ENCODE measurements around the gene SBSN.
"Not testable (repeated sequence)": the region's sequence is repeated elsewhere in the genome, so short reads cannot be mapped to it uniquely, and the experiment has no call there.

Gene SBSN

GRCh38 chr19:35507561-35507960 is 20.6 kb downstream of the SBSN start:
- no peak for DNase-seq (ENCODE audit: low read depth in 2 of 2)

DNA sequence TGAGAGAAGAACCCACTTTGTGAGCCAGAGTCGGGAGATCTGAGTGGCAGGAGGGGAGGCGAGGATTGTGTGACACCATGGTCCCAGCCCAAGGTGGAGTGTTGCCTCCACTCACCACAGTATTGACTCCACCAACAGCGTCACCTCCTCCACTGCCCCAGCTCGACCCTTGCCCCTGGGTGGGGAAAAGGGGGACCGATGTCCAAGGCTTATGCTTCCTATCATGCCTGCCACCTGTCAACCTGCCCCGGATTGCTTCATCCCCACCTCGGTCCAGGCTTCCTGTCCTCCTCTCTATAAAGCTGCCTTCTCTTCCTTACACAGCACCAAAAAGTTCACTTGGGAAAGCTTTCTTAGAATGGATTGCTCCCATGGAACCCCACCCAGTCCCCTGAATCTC is 22.1 kb downstream of the SBSN start:
- DNase-seq (ENCODE audit: low read depth in 2 of 2) = no peak

DNA sequence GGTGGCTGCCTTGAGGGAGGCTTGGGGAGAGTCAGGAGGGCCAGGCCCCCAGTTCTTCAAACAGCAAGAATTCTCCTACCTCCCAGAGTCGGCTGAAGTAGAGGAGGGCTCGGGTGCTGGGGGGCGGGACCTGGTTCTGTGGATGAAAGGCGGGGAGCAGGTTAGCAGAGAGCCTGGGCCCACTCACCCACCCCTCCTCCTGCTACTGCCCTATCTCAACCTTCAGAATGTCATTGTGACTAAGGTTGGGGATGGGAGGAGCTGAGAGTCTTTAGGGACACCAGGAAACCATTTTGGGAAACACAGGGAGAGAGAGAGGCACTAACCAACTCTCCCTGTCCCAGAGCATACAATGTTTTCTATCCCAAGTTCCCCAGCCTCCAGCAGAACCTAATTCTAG is 25.4 kb downstream of the SBSN start:
- DNase-seq (ENCODE audit: low read depth in 2 of 2) = no peak

DNA sequence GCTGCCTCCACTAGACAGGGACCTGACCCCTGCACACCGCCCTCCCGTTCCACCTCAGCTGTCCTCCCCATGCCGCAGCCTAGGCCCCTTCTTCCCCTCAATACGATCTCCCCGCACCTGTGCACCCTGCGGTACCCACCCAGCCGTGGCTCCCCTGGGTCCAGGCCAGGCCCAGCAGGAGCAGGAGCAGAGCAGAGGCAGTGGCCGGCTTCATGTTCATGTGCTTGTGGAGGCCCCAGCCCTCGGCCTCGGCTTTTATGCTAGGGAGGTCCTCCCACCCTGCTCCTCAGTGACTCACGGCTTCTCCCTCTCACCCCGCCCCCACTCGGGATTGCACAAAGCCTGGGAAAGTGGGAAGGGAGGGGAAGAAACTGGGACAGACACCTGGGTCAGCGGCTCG is 26.4 kb downstream of the SBSN start:
- no peak for DNase-seq (ENCODE audit: low read depth in 2 of 2)

DNA sequence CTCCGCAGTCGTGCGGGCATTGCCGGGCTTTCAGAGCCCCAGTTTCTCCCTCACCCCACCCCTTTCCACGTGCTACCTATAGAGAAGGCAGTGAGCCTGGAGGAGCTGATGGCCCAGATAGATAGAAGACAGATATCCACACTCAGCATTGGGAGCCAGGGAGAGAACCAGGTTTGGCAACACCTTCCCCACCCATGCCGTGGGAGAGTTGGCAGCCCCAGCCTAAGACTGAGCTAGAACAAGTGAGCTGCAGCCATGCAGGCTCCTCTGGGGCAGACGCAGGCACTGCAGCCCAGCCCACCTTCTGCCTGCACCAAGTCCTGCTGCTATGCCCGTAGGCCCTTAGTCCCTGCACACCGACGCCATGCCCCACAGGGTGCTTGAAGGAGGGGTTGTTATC is 27.5 kb downstream of the SBSN start:
- DNase-seq (ENCODE audit: low read depth in 2 of 2) = no peak

- no peak for DNase-seq (ENCODE audit: low read depth in 2 of 2)
These were observed 29.1 kb downstream of the SBSN start for GRCh38 chr19:35498984-35499527.

GRCh38 chr19:35498220-35498619 is 29.9 kb downstream of the SBSN start:
- no peak for DNase-seq (ENCODE audit: low read depth in 2 of 2)

- no peak for DNase-seq (ENCODE audit: low read depth in 2 of 2)
These were observed 30.7 kb downstream of the SBSN start for GRCh38 chr19:35497406-35497805.

DNA sequence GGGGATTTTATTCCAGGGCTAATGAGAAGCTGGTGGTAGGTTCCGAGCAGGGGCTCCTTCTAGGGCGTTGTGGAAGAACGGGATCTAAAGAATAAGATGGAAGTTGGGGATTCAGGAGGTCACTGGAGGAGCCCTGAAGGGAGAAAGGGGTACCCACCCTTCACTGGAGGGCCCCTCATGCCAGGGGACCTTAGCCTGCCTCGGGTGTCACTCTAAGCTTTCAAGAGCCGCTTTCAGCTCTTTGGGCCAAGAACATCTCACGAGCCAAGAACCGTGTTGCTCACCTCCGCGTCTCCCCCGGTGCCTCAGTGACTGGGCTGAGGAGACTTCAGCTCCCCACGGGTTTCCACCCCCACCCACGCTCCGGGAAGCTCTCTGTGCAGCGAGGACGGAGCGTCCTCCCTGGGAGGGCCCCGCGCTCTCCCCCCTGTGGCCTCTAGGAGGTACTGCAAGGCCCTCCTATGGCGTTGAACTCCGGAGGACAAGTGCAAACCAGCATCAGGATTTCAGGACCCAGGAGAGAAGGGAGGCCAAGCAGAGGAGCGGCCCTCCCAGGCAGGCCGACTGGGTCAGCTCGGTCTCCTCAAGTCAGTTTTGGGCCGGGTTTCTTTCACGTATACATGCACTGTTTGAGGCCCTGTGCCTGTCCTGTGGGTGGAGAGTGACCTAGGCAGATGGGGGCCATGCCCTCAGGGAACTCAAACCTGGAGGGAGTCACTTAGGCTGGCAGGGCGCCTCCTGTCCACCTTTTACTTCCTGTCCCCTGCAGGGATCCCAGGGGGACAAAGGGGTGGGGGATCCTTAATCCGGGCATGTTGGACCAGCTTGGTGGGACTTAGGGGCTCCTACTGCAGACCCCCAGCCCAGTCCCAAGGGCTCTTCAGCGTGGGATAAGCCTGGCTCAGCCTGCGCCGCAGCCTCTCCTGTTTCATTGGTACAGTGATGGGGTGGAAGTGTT is 32.7 kb downstream of the SBSN start:
- DNase-seq (ENCODE audit: low read depth in 2 of 2) = peak; percentile 69 to 76

- no peak for DNase-seq (ENCODE audit: low read depth in 2 of 2)
These were observed 34.1 kb downstream of the SBSN start for GRCh38 chr19:35493971-35494370.

- no peak for DNase-seq (ENCODE audit: low read depth in 2 of 2)
These were observed 36.2 kb downstream of the SBSN start for GRCh38 chr19:35491836-35492360.

DNA sequence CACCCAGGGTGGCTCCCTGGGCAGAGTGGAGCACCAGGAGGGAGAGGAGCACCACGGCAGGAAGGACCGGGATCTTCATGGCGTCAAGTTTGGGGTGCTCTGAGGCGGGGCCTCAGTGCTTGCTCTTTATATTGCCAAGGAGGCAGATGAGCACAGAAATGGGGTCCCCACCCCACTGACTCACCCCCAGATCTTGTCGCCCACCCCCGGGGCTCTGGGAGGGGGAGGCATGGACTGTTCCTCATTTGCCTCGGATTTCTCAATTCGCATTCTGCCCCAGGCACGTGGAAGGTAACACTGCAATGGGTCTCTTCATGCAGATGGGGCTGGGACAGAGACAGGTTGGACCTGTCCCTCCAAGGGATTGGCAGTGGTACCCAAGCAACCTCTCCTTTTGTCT is 37.7 kb downstream of the SBSN start, which contains the start of gene KRTDAP:
KRTDAP (minus strand) TSS at position 101 of the 400 bp plus-strand sequence; CDS start at position 79, 22 bp downstream.
- DNase-seq (ENCODE audit: low read depth in 2 of 2) = no peak

GRCh38 chr19:35488677-35489076 is 39.4 kb downstream of the SBSN start:
- no peak for DNase-seq (ENCODE audit: low read depth in 2 of 2)

GRCh38 chr19:35487656-35488182 is 40.4 kb downstream of the SBSN start:
- no peak for DNase-seq (ENCODE audit: low read depth in 2 of 2)

DNA sequence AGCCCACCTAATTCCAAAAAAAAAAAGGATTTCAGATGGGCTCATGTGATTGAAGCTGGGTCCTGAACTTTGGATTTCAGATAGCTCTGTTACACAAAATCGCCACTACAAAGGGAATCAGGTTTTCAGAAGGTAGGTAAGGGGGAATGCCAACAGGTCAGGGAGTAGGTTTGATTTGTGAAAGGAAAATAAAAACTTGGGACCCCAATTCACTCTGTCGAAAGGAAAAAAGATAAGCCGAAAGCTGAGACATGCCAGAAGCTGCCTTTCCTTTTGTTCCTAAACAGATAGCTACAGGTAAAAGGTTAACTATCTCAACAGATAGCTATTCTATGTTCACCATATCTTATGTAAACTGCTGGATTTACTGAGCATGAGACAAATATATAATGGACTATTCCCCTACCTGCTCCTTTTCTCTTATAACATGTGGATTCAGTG is 41.8 kb downstream of the SBSN start:
- DNase-seq (ENCODE audit: low read depth in 2 of 2) = no peak

- DNase-seq (ENCODE audit: low read depth in 2 of 2) = no peak
These were observed 43.7 kb downstream of the SBSN start for GRCh38 chr19:35484252-35485036.

DNA sequence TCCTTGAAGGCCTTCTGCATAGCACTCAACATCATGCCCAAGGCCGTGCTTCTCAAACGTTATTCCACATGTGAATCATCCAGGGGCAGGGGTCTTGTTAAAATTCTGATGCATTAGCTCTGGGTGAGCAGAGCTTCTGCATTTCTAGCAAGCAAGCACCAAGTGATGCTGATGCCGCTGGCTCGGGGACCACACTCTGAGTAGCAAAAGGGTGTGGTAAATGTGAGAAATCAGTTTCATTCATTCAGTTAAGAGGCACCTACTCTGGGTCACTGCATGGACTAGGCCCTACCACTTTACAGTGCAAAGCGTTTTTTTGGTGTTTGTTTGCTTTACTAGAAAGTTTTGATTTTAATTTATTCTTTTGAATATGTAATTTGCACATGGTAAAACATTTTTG is 45.0 kb downstream of the SBSN start:
- no peak for DNase-seq (ENCODE audit: low read depth in 2 of 2)

DNA sequence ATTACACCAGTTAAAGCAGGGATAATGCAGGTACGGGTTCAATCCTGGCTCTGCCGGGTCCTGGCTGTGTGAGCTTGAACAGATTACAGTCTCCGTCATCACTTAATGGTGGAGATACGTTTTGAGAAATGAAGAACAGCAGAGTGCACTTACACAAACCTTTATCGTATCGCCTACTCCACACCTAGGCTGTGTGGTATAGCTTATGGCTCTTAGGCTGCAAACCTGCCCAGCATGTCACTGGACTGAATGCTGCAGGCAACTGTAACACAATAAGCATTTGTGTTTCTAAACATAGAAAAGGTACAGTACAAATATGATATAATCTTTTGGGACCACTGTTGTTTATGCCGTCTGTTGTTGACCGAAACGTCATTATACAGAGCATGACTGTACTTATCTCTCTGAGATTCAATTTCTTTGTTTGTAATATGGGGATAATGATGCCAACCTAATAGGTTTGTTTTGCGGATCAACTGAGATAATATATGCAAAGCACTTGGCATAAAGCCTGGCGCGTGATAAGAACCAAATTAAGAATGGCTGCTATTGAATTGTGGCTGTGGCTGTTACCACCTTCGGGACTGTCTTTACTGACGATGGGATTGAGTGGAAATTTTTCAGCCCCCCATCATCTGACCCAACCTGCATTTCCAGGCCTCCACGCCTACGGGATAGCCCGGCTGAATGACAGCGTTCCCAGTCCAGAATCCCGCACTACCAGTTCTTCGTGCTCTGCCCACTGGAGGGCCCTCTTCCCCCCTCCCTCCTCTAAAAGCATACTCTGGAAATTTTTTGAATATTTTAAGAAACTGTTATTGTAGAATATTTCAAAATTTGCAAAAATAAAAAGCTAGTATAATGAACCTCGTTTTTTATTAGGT is 49.1 kb downstream of the SBSN start:
- DNase-seq (ENCODE audit: low read depth in 2 of 2) = no peak

DNA sequence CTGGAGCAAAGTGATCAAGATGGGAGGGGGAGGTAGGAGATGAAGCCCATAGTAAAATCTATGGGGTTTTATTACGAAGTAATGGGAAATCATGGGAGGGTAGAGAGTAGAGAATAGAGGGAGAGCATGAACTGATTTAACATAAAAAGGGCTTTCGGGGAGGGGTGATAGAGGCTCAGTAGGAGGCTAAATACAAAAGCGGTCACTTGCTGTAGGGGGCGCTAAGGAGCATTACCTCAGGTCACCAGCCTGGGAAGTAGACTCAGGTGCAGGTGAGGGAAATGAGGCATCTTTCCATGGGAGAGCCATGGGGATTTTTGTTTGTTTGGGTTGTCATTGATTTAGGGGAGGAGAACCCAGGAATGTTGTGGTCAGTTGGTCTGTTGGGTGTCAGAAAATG is 52.0 kb downstream of the SBSN start:
- DNase-seq (ENCODE audit: low read depth in 2 of 2) = peak in 1 of 2 donors; percentile 36

- not testable (repeated sequence) for DNase-seq (ENCODE audit: low read depth in 2 of 2)
These were observed 53.5 kb downstream of the SBSN start for GRCh38 chr19:35474594-35474993.

DNA sequence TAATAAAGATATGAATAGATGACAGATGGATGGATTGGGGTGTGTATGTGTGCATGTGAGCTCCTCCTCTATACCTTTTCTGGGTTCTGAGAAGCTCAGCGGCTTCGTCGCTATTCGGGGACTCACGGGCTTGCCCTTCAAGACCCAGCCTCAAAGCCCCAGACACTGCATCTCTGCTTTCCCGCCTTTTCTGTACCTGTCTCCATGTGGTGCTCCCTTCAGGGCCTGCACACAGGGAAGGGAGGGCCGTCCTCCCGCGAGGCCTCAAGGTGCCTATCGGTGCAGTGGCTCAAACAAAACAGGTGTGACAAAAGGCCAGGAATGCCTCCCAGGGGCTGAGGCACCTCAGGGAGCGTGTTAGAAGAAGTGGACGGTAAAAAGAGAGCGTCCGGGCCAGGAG is 54.0 kb downstream of the SBSN start:
- no peak for DNase-seq (ENCODE audit: low read depth in 2 of 2)

Measured in stimulated activated CD4-positive, alpha-beta T cell treated with anti-CD3 and anti-CD28 coated beads, Interleukin-4, amount 100 ng/mL, for 48 hours (primary cell).